ENCODE results near the gene CDC14C. TPM values are rescaled to one million over a fixed set of nuclear protein-coding genes. Genes with fewer than 3 reads are reported as not detected.

The CDC14C gene
- total and polyA plus RNA-seq, 2 of the 4 experiments (the other 2 are of a cell fraction) = under 0.01 TPM; not detected in 1

DNA sequence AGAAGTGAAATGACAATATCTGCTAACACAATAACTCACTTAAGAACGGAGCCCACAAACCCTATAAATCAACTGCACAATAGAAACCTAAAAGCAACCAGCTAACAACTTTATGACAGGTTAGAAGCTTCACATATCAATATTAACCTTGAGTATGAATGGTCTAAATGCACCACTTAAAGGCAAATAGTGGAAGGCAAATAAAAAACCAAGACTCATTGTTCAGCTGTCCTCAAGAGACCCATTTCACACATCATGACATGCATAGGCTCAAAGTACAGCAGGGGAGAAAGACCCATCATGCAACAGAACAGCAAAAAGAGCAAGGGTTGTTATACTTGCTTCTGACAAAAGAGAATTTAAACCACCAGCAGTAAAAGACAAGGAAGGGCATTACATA, 46.8 kb downstream of the CDC14C start:
- no peaks in the 10 kb centered on the region for H4K20me1 ChIP-seq (ENCODE audit: insufficient read depth, low read length)
- intact Hi-C loops (cut with micrococcal nuclease) (no loop called here), dilution Hi-C loops (cut with HindIII; ENCODE audit: low sequenced_read_pairs, unreplicated experiment) (no loop called here), in situ Hi-C loops (cut with MboI; ENCODE audit: low sequenced_read_pairs) (no loop called here)
- TF ChIP-seq, protein P1, sequence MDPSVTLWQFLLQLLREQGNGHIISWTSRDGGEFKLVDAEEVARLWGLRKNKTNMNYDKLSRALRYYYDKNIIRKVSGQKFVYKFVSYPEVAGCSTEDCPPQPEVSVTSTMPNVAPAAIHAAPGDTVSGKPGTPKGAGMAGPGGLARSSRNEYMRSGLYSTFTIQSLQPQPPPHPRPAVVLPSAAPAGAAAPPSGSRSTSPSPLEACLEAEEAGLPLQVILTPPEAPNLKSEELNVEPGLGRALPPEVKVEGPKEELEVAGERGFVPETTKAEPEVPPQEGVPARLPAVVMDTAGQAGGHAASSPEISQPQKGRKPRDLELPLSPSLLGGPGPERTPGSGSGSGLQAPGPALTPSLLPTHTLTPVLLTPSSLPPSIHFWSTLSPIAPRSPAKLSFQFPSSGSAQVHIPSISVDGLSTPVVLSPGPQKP (IDR thresholded peaks at IDR 0.05; ENCODE audit: borderline replicate concordance, low read depth, low read length) = no peak
- no peak for TF ChIP-seq MAFK (IDR thresholded peaks at IDR 0.05; ENCODE audit: low read depth, low read length)
- H2AK9ac ChIP-seq (replicated peaks; ENCODE audit: low read depth, low read length, poor library complexity) = no peak overlapping the region
- H3K4me3 ChIP-seq (ENCODE audit: insufficient read depth, low read depth, low read length) = no peak overlapping the region
- no peak overlapping the region for H3K4me2 ChIP-seq (ENCODE audit: low read depth, low read length)
- H3K9me1 ChIP-seq (ENCODE audit: insufficient read depth, low read length) = no peaks in the 10 kb centered on the region
- H4K8ac ChIP-seq (ENCODE audit: low read depth in 2 of 2, low read length in 2 of 2) = no peak overlapping the region
- no peak overlapping the region for H2BK15ac ChIP-seq (ENCODE audit: low read depth, low read length)
- H3K36me3 ChIP-seq (ENCODE audit: control insufficient read depth, insufficient read depth, low read length) = no peaks in the 10 kb centered on the region
- H3K23ac ChIP-seq (ENCODE audit: low read depth, low read length) = no peak overlapping the region
- no peak overlapping the region for H3K27ac ChIP-seq (ENCODE audit: insufficient read depth, low read length)
- no CpG with 5 or more reads among the region's 1 CpG for WGBS, 2 experiments (ENCODE audit: extremely low coverage in 2 of 2, insufficient read length in 1 of 2)
- no peak overlapping the region for H2AK5ac ChIP-seq (ENCODE audit: low read depth, low read length)
- H3K14ac ChIP-seq (replicated peaks; ENCODE audit: low read depth, low read length) = no peak overlapping the region
- ChIA-PET CTCF (no interaction called here), POLR2A (ENCODE audit: unreplicated experiment) (no interaction called here)
- no TSS peak for BruUV-seq (replicated peaks)
- H3K4me1 ChIP-seq (ENCODE audit: control insufficient read depth, insufficient read depth, low read length) = no peaks in the 10 kb centered on the region
- H2BK20ac ChIP-seq (ENCODE audit: low read depth, low read length) = no peak overlapping the region
- no peak overlapping the region for H2BK120ac ChIP-seq (ENCODE audit: low read depth, low read length)
- peaks cover 4% of the 10 kb centered on the region for H3K9me3 ChIP-seq (ENCODE audit: control insufficient read depth, insufficient read depth, low read length)
- H3K56ac ChIP-seq (ENCODE audit: extremely low read depth, insufficient read depth, low read length) = no peak overlapping the region
- no peak overlapping the region for H2BK5ac ChIP-seq (ENCODE audit: low read depth, low read length, poor library complexity, severe bottlenecking)
- ATAC-seq (ENCODE audit: low read depth) (no peak), DNase-seq (no peak)
- H2AFZ ChIP-seq (replicated peaks; ENCODE audit: low read length, poor library complexity) = no peak overlapping the region
- H3K18ac ChIP-seq (ENCODE audit: low read depth, low read length) = no peak overlapping the region
- H4K91ac ChIP-seq (ENCODE audit: insufficient read depth, low read depth, low read length) = no peak overlapping the region
- H4K5ac ChIP-seq (ENCODE audit: low read depth, low read length) = no peak overlapping the region
- H3K79me1 ChIP-seq (ENCODE audit: low read depth in 1 of 2, low read length in 2 of 2) = no peaks in the 10 kb centered on the region
- no peak overlapping the region for H3K9ac ChIP-seq (ENCODE audit: low read depth, low read length)
- H3K27me3 ChIP-seq (ENCODE audit: control insufficient read depth, insufficient read depth, low read length) = no peaks in the 10 kb centered on the region
- no peak overlapping the region for H3K4ac ChIP-seq (ENCODE audit: low read depth, low read length)

Data from IMR-90 (cell line).